HG03045 (cell line): ENCODE results near the gene SPPL3.
"Not testable (repeated sequence)": the region's sequence is repeated elsewhere in the genome, so short reads cannot be mapped to it uniquely, and the experiment has no call there.

Experiments used
- ATAC-seq: cut with Tn5 transposase; IDR thresholded peaks from one replicate; pipeline ENCODE4 v1.9.1; 2021; ENCODE audit warnings: mild to moderate bottlenecking, moderate library complexity; ENCODE audit not compliant: unreplicated experiment

SPPL3 gene

GRCh38 chr12:120792456-120792855 is 111.7 kb downstream of the SPPL3 start:
- ATAC-seq = not testable (repeated sequence)

DNA sequence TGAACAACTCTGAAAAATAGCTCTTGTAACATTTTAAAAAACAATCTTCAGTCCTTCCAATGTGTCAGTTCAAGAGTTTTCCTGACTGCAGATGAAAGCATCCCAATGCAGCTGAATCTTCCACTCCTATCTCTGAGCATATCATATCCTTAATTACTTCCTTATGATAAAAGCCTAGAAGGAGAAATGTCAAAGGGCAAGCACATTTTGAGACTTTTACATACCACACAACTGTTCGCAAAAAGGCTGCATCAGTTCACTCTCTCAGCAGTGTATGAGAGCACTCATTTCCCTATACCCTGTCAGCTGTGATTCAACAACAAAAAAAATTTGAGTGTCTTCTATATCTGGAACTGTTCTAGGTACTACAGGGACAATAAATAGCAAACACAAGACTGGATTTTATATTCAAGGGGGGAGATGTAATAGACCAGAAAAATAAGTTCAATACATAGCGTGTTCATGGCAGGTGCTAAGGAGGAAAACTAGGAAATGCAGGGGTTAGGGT is 112.4 kb downstream of the SPPL3 start:
- ATAC-seq = no peak

- ATAC-seq = no peak
Observed at GRCh38 chr12:120790114-120790513, 114.0 kb downstream of the SPPL3 start.

DNA sequence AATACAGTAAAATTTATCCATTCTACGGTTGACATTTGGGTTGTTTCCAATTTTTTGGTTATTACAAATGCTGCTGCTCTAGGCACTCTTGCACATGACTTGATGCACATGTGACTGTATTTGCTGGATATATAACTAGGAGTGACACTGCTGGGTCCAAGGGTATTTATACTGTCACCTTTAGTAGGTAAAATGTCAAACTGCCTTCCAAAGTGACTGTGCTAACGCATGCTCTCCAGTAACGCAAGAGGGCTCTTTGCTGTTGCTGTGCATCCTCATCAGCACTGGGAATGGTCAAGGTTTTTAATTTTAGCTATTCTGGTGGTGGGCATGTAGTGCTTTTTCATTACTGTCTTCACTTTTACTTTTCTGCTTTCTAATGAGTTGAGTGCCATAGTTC is 116.3 kb downstream of the SPPL3 start:
- no peak for ATAC-seq

- no peak for ATAC-seq
Observed at GRCh38 chr12:120784804-120785203, 119.4 kb downstream of the SPPL3 start.

DNA sequence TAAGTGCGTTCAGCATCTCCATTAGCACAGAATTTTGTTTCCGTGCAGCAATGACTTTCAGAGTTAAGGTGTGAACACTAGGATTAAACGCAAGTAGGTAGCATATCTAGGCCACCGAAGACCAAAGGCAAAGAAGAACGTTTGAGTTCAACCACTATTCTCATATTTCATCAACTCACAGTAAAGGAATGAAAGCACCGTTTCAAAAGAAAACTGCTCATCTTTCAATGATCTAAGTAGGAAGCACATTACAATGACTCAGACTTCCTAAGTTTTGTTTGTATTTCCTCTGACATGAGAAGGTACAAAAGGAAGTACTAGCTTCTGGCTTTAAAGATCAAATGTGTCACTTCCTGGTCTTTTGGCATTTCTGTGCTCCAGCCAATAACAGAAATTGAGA is 121.0 kb downstream of the SPPL3 start:
- no peak for ATAC-seq

- no peak for ATAC-seq
Observed at GRCh38 chr12:120775862-120776552, 128.2 kb downstream of the SPPL3 start.

- no peak for ATAC-seq
Observed at GRCh38 chr12:120774169-120774916, 129.8 kb downstream of the SPPL3 start.

DNA sequence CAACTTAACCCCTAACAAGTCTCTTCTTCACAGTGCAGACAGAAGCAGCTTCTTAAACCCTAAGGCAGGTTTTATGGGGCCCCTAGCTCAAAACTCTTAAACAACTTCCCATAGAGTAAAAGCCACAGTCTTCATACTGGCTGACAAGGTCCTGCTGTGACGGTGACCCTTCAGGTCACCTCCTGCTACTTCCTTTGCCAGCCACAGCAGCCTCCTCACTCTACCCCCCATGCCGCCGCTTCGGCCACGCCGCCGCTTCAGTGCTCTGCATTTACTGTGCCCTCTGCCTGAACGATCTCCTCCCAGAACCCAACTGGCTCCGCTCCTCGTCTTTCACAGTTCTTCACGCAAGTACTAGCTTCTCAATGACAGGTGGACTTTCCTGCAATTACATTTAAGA is 133.1 kb downstream of the SPPL3 start:
- no peak for ATAC-seq

- no peak for ATAC-seq
Observed at GRCh38 chr12:120767071-120768024, 136.8 kb downstream of the SPPL3 start.

GRCh38 chr12:120766566-120766965 is 137.6 kb downstream of the SPPL3 start:
- ATAC-seq = no peak

DNA sequence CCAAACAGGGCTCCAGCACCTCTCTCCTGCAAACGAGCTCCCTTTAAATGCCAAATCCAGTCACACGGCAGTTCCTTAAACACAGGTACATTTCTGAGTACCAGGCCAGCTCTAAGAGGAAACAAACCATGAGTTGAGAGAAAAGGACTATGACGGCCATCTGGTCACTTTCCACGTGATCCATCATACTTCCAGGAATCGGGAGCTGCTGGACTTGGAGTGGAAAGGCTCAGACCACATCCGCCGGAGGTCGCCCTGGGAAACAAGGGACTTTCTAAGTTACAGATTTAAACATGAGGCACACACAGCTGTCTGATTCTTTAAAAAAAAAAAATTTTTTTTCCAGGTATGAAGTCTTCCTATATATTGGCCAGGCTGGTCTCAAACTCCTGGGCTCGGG is 139.3 kb downstream of the SPPL3 start:
- no peak for ATAC-seq

DNA sequence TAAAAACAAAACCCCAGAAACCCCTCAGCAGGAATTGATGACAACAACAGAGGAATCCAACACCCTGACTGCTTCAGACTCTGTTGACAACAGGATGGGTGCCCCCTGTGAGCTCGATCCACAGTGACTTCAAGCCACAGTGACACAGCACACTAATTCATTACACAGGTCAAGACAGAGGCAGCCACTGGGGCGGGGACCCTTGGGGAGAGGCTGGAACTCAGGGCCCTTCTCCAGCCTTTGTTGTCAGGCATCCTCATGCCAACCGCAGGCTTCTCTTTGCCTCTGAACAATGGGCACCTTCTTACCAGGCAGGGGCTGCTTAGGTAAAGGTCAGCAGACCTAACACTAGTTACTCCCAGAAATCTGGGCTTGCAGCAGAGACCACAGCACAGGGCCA is 140.9 kb downstream of the SPPL3 start:
- no peak for ATAC-seq

- ATAC-seq = no peak
Observed at GRCh38 chr12:120762086-120762485, 142.1 kb downstream of the SPPL3 start.

- no peak for ATAC-seq
Observed at GRCh38 chr12:120761519-120761934, 142.6 kb downstream of the SPPL3 start.

DNA sequence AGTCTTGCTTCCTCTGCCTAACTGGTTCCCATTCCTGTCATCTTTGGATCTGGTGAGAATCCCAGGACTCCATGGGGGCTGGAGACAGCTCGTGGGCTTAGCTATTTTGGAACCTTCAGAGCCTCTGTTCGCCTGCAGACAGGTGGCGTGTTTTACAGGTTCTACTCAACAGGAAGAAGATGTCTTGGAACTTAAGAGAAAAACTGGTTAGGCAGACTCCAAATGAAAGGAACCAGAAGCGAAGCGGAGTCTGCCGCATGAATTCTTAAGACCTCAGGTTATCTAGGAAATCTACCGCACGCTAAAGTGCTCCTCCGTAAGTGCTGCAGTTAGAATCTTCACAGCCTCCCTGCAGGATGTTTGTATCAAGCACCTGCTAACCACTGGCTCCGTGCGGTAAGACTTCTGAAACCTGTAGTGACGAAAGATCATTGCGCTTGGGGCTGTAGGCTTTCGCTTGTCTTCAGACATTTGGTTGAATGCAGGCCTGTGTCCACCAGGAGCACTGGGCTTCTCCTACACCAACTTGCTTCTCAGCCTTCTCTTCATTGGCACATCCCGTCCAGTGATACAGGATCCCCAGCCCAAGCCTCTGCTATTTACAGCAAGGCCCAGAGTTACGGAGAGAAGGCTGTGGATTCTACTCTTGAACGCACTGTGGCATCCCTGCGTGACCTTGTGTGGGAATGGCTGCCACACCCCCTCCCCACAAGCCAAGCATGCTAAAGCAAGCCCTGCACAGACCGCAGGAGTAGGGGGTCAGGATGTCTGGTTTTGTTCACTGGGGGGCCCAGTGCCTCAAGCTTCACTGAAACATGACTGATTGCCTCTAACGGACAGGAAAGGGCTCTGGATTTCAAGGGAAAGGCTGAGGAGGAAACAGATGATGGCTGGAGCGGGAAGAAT is 143.6 kb downstream of the SPPL3 start:
- ATAC-seq = no peak

DNA sequence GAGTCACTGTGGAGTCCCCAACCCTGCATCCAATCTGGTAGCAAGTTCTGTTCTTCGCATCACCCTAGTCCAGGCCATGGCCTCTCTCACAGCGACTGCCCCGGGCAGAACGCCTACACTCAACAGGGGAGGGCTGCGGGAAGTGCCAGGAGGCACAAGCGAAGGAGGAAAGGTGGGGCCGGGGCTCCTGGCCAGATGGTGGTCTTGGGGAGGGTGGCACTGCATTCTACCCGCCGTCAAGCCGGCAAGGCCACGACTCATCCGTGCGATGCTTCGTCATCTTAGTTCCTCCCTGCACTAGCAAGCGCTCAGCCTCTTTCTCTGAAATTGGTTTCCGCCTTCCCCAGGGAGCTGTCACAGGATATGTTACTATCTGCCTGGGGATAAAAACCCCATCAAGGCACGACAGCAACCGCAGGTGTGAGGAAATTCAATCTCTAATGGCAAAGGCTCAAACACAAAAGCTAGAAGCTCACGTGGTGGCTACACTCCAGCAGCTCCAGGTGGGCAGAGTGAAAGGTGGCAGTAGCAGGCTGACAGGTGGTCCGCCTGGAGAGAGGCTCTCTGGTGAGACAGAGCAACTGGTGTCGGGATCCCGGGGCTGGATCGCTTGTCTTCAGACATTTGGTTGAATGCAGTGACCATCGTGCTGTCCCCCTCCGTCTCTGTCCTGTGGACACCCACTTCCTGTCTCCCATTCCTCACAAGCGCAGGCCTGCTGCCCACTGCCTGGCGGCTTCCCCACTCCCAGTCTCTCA is 144.4 kb downstream of the SPPL3 start:
- no peak for ATAC-seq

- no peak for ATAC-seq
Observed at GRCh38 chr12:120758798-120759590, 145.2 kb downstream of the SPPL3 start.

- ATAC-seq = no peak
Observed at GRCh38 chr12:120757949-120758348, 146.2 kb downstream of the SPPL3 start.
